Measurements from ENCODE around the gene SETDB1.
A peak's percentile ranks its signal among the peaks of the same experiment; 100 is the strongest.

Gene SETDB1

GRCh38 chr1:150957666-150958065 is 31.5 kb downstream of the SETDB1 start:
- POLR2A ChIA-PET = interaction anchor here (0.7 to 1.1 kb wide), 4 partner anchors 10 to 593 kb away, joined by 3 to 5 read pairs (median 4); no protein-coding TSS in a partner anchor

GRCh38 chr1:150960646-150961045 is 34.5 kb downstream of the SETDB1 start:
- Histone ChIP-seq H3K9me3 (ENCODE audit: control insufficient read depth, insufficient read depth, low read depth, low read length) (no peaks in the 10 kb centered on the region), H3K4me1 (ENCODE audit: control insufficient read depth, insufficient read depth, low read length) (no peaks in the 10 kb centered on the region), H3K4me3 (ENCODE audit: low read depth, low read length) (no peak overlapping the region), H3K36me3 (ENCODE audit: control insufficient read depth in 2 of 2, insufficient read depth in 1 of 2, low read length in 2 of 2) (peaks cover 41 to 87% of the 10 kb centered on the region in 2 experiments), H3K27ac (ENCODE audit: extremely low read depth, low read depth, low read length) (no peak overlapping the region)
- ChIA-PET POLR2A (no interaction called here), CTCF (interaction anchor here (0.9 to 1.0 kb wide), 2 partner anchors 10 to 18 kb away, joined by 3 to 5 read pairs; no protein-coding TSS in a partner anchor)
- TF ChIP-seq ZBTB11 (tag by site-specific recombination; conservative IDR thresholded peaks at IDR 0.05; ENCODE audit: low read depth) = no peak

More at GRCh38 chr1:150957666-150958065, 31.5 kb downstream of the SETDB1 start:
- Histone ChIP-seq H3K4me3 (ENCODE audit: low read depth, low read length) (no peak overlapping the region), H3K9me3 (ENCODE audit: control insufficient read depth, insufficient read depth, low read depth, low read length) (no peaks in the 10 kb centered on the region), H3K27ac (ENCODE audit: extremely low read depth, low read depth, low read length) (no peak overlapping the region), H3K36me3 (ENCODE audit: control insufficient read depth in 2 of 2, insufficient read depth in 1 of 2, low read length in 2 of 2) (peaks cover 42 to 83% of the 10 kb centered on the region in 2 experiments), H3K4me1 (ENCODE audit: control insufficient read depth, insufficient read depth, low read length) (no peaks in the 10 kb centered on the region)
- 0 out of 2 replicates have a peak, but pooled peaks have one; percentile 12 for TF ChIP-seq ZNF664 (tag by site-specific recombination; IDR thresholded peaks at IDR 0.05)
- TF ChIP-seq ZNF202 (tag by site-specific recombination; IDR thresholded peaks at IDR 0.05; ENCODE audit: borderline replicate concordance) = no peak
- CTCF ChIA-PET = interaction anchor here (0.6 to 1.4 kb wide), 2 partner anchors 35 to 397 kb away, joined by 3 read pairs; no protein-coding TSS in a partner anchor

- CTCF ChIA-PET = no interaction called here
- no peaks in the 10 kb centered on the region for H3K4me1 ChIP-seq (ENCODE audit: control insufficient read depth, insufficient read depth, low read length)
- POLR2A ChIA-PET = no interaction called here
- no peak overlapping the region for H3K4me3 ChIP-seq (ENCODE audit: low read depth, low read length)
- H3K27ac ChIP-seq (ENCODE audit: extremely low read depth, low read depth, low read length) = no peak overlapping the region
- no peaks in the 10 kb centered on the region for H3K9me3 ChIP-seq (ENCODE audit: control insufficient read depth, insufficient read depth, low read depth, low read length)
- TF ChIP-seq ZNF2 (tag by site-specific recombination; IDR thresholded peaks at IDR 0.05) (no peak), PRDM2 (tag by site-specific recombination; IDR thresholded peaks at IDR 0.05; ENCODE audit: borderline replicate concordance) (no peak), ZNF707 (tag by site-specific recombination; IDR thresholded peaks at IDR 0.05) (no peak), ZNF350 (tag by site-specific recombination; IDR thresholded peaks at IDR 0.05) (no peak), ZNF391 (tag by site-specific recombination; IDR thresholded peaks at IDR 0.05; ENCODE audit: borderline replicate concordance, low read depth) (no peak), KLF9 (tag by site-specific recombination; IDR thresholded peaks at IDR 0.05; ENCODE audit: low read depth) (no peak), ZNF530 (tag by site-specific recombination; IDR thresholded peaks at IDR 0.05; ENCODE audit: low read depth) (no peak), ZSCAN18 (tag by site-specific recombination; IDR thresholded peaks at IDR 0.05) (no peak), ZFHX2 (tag by site-specific recombination; conservative IDR thresholded peaks at IDR 0.05) (no peak), ZNF146 (tag by site-specific recombination; IDR thresholded peaks at IDR 0.05) (no peak), ZNF548 (tag by site-specific recombination; IDR thresholded peaks at IDR 0.05) (no peak), ZNF843 (tag by site-specific recombination; IDR thresholded peaks at IDR 0.05) (no peak), ZBTB8A (tag by site-specific recombination; IDR thresholded peaks at IDR 0.05) (no peak), ATF2 (tag by site-specific recombination; IDR thresholded peaks at IDR 0.05; ENCODE audit: low read depth) (no peak)
- peaks cover 37 to 91% of the 10 kb centered on the region in 2 experiments for H3K36me3 ChIP-seq (ENCODE audit: control insufficient read depth in 2 of 2, insufficient read depth in 1 of 2, low read length in 2 of 2)
These were observed 35.6 kb downstream of the SETDB1 start for GRCh38 chr1:150961756-150962155.

Data from HEK293 (cell line).